WERI-Rb-1 (cell line): ENCODE results near the gene SLC25A19.

ENCODE experiments used
- DNase-seq: peaks from one replicate; pipeline ENCODE4 v3.0.0-alpha.2; 2020
- H3K27ac ChIP-seq: fragments of 250-450 bp; sonication (Bioruptor Pico); 2 replicates; pipeline ENCODE4 v1.5.1; 2020; ENCODE audit warnings: mild to moderate bottlenecking, moderate library complexity
- H3K27me3 ChIP-seq: fragments of 250-450 bp; sonication (Bioruptor Pico); 2 replicates; pipeline ENCODE4 v1.5.1; 2021; ENCODE audit warnings: mild to moderate bottlenecking, low read depth, moderate library complexity; ENCODE audit not compliant: insufficient read depth, severe bottlenecking
- H3K36me3 ChIP-seq: fragments of 250-450 bp; sonication (Bioruptor Pico); 2 replicates; pipeline ENCODE4 v1.5.1; 2020; ENCODE audit warnings: mild to moderate bottlenecking, moderate library complexity
- H3K4me3 ChIP-seq: 2 replicates; pipeline ENCODE4 v1.5.1; 2011; ENCODE audit warnings: low read depth, mild to moderate bottlenecking, control low read depth, low read length
- H3K9me3 ChIP-seq: fragments of 250-450 bp; sonication (Bioruptor Pico); 2 replicates; pipeline ENCODE4 v1.5.1; 2021; ENCODE audit warnings: mild to moderate bottlenecking, moderate library complexity; ENCODE audit not compliant: severe bottlenecking
- CTCF ChIP-seq: IDR thresholded peaks from 2 replicates; pipeline ENCODE4 v1.5.1; 2011; ENCODE audit warnings: low read depth, mild to moderate bottlenecking, control low read depth, inconsistent platforms, low read length

SLC25A19 gene

DNA sequence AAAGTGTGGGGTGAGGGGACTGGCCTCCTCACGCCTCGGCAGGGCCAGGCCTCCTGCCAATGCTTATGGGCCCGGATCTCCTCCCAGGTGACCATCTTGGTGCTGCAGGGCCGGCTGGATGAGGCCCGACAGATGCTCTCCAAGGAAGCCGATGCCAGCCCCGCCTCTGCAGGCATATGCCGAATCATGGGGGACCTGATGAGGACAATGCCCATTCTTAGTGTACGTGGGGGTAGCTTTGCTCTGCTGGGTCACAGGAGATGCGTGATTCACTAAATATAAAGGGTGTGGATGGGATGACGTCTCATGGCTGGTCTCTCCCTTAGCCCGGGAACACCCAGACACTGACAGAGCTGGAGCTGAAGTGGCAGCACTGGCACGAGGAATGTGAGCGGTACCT lies 64.2 kb downstream of the SLC25A19 start:
- Histone ChIP-seq H3K36me3 (peaks cover 94% of the 10 kb centered on the region), H3K4me3 (no peak overlapping the region), H3K27ac (no peak overlapping the region), H3K9me3 (no peaks in the 10 kb centered on the region), H3K27me3 (no peaks in the 10 kb centered on the region)
- TF ChIP-seq CTCF = no peak
- DNase-seq = no peak
